ACHN (cell line): ENCODE results near the gene ADGRL1.
A peak's percentile ranks its signal among the peaks of the same experiment; 100 is the strongest.
"Not testable (repeated sequence)": the region's sequence is repeated elsewhere in the genome, so short reads cannot be mapped to it uniquely, and the experiment has no call there.

Experiments
- DNase-seq: peaks from one replicate; pipeline ENCODE4 v3.0.0-alpha.2; 2015
- in situ Hi-C: cut with HindIII; loops from 2 replicates; pipeline ENCODE4 v1.10.0; 2017; ENCODE audit warnings: low sequenced_read_pairs, low pct_ligation_motif_present, low pct_unique_long_range_greater_than_20kb

The ADGRL1 gene

DNA sequence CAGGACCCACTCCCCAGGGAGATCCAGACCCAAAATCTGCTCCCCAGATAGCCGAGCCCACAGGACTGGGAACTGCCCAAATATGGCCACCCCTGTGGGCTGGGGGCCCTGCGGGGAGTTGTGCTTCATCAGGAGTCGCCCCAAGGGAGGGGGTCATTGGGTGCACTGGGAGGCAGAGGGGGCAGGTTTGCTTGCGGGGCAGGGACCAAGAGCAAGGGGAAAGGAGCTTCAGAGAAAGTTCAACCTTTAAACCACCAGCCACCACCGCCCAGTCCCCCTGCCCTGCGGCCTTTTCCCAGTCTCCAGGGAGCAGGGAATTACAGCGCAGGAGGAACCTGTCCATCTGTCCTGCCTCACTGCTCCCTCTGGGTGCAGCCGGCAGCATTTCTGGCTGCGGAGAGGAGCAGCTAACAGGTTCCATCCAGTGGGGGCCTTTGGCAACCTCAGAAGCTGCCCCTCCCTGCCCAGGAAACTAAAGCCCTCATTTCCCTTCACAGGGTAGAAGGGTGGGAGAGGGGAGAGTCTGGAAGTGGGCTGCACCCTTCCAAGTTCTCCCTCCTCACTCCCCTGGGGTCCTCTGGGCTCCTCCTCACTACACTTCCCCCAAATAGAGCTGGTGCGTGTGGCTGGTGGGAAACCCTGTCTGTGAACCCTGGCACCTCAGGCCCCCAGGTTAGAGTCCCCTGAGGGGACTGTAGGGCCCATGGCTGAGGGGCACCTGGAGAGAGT lies 55.8 kb downstream of the ADGRL1 start:
- DNase-seq: no peak
- in situ Hi-C loops: no loop called here

DNA sequence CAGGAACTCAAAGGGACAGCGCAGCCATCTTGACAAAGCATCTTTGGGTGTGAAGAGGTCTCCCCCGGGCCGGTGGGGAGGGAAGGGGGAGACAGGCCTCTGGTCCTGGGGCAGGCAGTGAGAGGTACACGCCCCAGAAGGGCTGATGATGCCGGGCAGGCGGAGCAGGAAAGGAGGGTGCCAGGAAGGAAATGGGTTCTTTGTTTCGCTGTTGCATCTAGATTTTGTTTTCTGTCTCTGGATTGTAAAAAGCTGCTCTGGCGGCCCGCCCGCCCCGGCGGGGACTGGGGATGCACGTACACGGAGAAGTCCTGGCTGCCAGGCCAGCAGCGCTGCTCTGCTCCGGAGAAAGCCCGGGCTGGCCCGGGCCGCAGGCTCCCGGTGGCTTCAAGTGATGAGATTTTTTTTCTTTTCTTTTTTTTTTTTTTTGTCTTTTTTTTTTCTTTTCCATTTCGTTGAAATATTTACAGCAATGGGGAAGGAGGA lies 56.4 kb downstream of the ADGRL1 start:
- no peak for DNase-seq
- in situ Hi-C loops: no loop called here

DNA sequence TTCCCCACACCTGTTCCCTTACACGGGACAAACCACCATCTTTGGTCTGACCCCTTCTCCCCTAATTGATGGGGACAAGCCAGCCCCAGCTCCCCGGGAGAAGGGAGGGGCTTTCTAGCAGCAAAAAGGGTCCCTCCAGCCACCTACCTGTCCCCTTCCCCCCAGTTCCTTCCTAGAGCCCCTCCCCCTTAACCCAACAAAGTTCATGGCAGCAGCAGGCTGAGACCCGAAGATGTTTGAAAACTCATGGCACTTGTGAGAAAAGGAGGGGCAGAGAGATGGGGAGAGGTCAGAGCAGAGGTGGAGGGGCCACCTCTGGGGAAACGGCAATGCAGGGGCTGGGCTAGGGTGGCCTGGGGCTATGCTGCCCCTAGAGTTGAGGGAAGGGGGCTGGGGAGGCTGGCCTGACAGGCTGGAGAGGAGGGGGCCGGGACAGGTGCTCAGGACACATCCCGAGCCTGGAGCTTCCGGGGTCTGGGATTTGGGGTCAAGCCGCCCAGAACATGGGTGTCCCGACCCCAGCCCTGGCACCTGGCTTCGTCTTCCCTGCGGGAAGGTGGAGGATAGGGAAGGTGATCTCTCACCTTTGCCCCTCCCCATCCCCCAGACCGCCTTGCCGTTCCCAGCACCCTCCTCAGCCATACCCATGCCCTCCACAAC lies 57.1 kb downstream of the ADGRL1 start:
- in situ Hi-C loops: no loop called here
- no peak for DNase-seq

DNA sequence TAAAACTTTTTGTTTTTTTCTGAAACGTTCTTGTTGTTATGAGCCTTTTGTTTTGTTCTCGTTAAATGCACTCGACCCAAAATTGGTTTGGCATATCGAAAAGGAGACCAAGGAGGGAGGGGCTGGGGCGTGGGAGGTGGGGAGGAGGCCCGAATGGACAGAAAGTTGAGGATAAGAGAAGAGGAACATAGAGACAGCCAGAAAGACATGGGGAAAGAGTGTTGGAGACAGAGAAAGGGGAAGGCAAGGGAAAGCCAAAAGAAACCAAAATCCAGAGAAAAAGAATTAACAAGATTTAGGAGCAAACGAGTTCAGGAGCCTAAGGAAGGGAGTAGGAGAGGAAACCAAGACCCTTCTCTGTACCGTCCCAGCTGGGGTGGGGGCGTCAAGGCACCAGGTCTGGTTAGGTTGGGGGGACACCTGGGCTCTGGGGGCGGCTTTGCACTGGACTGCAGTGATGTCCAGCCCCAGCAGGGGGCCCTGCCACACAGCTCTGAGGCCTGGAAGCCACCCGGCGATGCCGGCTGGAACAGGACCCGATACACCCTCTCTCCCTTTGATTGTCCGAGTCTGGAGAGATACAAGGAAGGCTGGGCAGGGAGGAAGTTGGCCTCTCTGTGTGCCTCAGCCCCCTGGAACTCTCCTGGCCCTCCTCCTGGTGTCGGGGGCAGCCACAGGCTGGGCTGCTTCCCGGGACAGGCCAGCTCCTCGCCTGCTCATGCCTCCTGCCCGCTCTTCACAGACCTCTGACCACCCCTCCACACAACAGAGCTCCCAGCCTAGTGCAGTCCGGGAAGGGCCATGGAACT lies 58.0 kb downstream of the ADGRL1 start:
- in situ Hi-C loops: no loop called here
- peak; percentile 40 for DNase-seq

- no peak for DNase-seq
- in situ Hi-C loops: no loop called here
Measured at GRCh38 chr19:14146789-14147216, 59.2 kb downstream of the ADGRL1 start.

- in situ Hi-C loops: not testable (repeated sequence)
Measured at GRCh38 chr19:14146169-14146568, 59.8 kb downstream of the ADGRL1 start.

GRCh38 chr19:14145381-14145780 lies 60.6 kb downstream of the ADGRL1 start:
- no peak for DNase-seq
- in situ Hi-C loops: no loop called here

More at GRCh38 chr19:14146169-14146568, 59.8 kb downstream of the ADGRL1 start:
- not testable (repeated sequence) for DNase-seq

DNA sequence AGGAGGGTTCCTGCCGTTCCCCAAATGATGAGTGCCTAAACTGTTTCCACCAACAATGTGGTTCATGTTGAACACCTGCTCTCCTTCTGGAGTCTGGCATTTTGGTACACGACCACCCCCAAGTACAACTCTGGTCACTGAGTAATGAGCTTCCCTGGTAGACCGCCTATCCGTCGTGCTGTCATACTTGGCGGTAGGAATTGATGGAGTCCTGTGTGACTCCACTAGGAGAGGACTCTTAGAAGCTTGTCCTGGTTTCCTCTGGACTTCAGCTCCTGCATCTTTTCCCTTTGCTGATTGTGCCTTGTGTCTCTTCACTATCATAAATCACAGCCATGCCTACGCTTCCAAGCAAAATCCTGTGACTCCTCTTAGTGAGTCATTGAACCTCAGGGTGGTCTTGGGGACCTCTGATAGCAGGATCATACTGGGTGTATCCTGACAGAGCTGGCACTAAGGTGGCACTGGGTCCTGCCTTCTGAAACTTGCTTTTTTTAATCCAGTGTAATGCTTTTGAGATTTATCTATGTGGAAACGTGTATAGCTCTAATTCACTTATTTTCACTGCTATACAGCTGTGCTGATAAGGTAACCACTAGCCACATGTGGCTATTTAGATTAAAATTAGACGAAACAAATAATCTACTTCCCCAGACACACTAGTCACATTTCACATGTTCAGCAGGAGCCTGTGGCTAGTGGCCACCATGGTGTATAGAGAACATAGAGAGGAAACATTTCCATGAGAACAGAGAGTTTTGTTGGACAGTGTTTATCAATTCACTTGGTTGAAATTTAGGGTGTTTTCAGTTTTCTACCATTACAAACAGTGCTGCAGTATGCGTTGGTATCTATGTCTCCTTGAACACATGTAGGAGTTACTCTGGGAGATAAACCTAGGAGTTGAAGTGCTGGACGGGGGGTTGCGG lies 63.4 kb downstream of the ADGRL1 start:
- in situ Hi-C loops: no loop called here
- DNase-seq: no peak

GRCh38 chr19:14141041-14141440 lies 64.9 kb downstream of the ADGRL1 start:
- in situ Hi-C loops: no loop called here
- DNase-seq: no peak

DNA sequence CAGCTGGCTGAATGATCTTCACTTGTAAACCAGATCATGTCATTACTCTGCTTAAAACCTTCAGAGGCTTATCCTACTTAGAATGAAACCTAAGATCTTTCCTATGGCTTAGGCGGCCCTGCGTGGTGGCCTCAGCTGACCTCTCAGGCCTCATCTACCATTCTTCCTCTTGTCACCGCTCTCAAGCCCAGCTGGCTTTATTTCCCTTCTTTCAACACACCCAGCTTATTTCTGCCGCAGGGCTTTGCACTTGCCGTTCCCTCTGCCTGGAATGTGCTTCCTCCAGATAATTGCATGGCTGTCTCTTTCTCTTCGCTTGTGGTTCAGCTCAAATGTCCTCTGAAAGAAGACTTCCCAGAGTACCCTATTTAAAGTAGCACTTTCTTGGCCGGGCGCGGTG lies 66.0 kb downstream of the ADGRL1 start:
- no peak for DNase-seq
- in situ Hi-C loops: no loop called here

- in situ Hi-C loops: no loop called here
- DNase-seq: no peak
Measured at GRCh38 chr19:14138576-14139265, 67.2 kb downstream of the ADGRL1 start.

DNA sequence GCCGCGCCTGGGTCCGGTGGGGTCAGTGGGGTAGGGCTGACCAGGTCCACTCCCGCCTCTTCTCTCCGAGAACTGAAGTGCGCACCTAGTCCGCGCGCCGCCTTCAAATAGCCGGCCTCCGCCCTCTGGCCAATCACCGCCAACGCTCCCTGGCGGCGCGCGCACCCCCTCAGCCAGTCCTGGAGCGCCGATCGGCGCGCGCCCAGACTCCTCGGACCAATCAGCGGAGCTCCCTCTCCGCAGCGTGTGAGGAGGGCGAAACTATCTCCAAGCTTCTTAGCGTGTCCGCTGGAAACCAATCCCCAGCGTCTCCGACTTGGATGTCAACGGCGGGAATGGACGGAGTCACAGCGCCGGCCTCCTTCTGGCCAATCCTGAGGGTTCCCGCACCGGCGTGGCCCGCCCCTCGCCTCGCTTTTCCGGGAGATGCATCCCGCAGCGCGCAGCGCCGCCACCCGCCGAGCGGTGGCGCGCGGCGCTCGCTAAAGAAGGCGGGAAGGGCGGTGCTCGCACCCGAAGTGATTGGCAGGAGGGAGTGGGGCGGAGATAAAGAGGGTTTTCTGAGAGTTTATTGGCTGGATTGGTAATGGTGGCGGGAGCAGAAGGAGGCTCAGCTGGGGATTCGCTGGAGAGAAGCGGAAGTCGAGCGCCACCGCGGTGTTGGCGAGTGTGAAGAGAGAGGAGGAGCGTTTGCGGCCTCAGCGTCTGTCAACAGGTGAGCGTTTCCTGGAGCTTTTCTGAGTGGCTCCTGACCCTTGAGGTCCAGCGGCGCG lies 69.3 kb downstream of the ADGRL1 start, which contains the start of gene ASF1B:
Gene ASF1B, minus strand, starts transcription at position 81 of the 773 bp plus-strand sequence. CDS start 133 bp downstream, outside the sequence.
- in situ Hi-C loops: no loop called here
- DNase-seq: peak; percentile 99

DNA sequence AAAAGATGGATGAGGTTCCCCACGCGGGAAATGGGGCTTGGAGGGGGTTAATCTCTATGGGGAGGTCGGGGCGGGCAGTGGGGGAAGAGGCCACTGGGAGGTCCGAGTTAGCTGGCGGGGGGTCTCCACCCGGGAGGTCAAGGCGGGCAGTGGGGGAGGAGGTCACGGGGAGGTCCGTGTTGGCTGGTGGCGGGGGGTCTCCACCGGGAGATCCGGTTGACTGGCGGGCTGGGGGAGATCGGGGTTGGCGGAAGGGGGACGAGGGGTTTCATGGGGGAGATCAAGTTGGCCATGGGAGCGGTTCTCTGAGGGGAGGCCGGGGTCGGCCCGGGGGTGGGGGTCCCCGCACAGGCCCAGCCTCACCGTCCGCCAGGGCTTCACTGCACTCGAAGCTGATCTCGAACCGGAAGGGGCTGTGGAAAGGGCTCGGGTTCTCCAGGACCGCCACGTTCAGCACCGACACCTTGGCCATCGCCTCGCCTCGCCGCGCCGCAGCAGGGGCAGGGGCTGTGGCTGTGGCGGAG lies 69.9 kb downstream of the ADGRL1 start:
- in situ Hi-C loops: no loop called here
- no peak for DNase-seq

DNA sequence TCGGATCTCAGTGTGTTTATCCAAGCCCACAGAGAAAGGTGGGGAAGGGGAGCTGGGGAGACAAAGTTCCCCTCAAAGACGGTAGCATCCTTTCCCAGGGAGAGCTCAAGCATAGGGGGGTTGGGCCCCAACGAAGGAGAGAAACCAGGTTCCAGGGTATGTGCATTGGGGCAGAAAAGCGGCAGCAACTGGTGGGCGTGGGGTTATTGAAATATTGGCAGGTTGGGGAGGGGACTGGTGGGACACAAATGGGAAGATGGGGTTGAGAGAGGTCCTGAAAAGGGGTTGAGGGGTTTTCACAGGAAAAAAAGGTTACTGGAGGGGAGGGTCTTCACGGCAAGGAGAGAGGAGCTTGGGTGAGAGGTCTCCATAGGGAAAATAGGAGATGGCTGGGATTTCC lies 70.6 kb downstream of the ADGRL1 start:
- no peak for DNase-seq
- in situ Hi-C loops: no loop called here

GRCh38 chr19:14127929-14128509 lies 78.0 kb downstream of the ADGRL1 start:
- in situ Hi-C loops: no loop called here

GRCh38 chr19:14127176-14127575 lies 78.8 kb downstream of the ADGRL1 start:
- DNase-seq: no peak
- in situ Hi-C loops: no loop called here

More at GRCh38 chr19:14127929-14128509, 78.0 kb downstream of the ADGRL1 start:
- no peak for DNase-seq
